ENCODE measurements around the gene TSR3.

DNA sequence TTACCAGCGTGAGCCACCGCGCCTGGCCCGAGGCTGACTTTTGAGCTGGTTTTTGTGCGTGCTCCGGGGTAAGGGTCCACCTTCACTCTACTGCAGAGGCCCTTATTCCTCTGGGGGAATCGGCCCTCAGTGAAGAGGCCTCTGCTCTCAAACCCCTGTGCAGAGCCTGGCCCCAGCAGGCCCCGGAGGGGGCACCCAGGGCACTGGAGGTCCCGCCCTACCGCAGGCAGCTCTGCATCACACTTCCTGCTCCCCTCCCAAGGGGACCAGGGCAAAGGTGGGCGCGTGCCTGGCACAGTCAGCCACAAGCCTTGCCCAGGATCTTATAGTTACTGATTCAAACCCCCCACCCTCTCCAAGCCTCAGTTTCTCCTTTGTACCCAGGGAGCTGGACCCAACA, 45.9 kb downstream of the TSR3 start:
- TF ChIP-seq SIN3A (IDR thresholded peaks at IDR 0.05; ENCODE audit: borderline replicate concordance, low read depth, low read length) (no peak), SMC3 (IDR thresholded peaks at IDR 0.05; ENCODE audit: low read depth, low read length) (no peak)
- TF ChIP-seq, protein P1, sequence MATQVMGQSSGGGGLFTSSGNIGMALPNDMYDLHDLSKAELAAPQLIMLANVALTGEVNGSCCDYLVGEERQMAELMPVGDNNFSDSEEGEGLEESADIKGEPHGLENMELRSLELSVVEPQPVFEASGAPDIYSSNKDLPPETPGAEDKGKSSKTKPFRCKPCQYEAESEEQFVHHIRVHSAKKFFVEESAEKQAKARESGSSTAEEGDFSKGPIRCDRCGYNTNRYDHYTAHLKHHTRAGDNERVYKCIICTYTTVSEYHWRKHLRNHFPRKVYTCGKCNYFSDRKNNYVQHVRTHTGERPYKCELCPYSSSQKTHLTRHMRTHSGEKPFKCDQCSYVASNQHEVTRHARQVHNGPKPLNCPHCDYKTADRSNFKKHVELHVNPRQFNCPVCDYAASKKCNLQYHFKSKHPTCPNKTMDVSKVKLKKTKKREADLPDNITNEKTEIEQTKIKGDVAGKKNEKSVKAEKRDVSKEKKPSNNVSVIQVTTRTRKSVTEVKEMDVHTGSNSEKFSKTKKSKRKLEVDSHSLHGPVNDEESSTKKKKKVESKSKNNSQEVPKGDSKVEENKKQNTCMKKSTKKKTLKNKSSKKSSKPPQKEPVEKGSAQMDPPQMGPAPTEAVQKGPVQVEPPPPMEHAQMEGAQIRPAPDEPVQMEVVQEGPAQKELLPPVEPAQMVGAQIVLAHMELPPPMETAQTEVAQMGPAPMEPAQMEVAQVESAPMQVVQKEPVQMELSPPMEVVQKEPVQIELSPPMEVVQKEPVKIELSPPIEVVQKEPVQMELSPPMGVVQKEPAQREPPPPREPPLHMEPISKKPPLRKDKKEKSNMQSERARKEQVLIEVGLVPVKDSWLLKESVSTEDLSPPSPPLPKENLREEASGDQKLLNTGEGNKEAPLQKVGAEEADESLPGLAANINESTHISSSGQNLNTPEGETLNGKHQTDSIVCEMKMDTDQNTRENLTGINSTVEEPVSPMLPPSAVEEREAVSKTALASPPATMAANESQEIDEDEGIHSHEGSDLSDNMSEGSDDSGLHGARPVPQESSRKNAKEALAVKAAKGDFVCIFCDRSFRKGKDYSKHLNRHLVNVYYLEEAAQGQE (IDR thresholded peaks at IDR 0.05; ENCODE audit: low read depth, low read length): no peak
- TF ChIP-seq, protein P2, sequence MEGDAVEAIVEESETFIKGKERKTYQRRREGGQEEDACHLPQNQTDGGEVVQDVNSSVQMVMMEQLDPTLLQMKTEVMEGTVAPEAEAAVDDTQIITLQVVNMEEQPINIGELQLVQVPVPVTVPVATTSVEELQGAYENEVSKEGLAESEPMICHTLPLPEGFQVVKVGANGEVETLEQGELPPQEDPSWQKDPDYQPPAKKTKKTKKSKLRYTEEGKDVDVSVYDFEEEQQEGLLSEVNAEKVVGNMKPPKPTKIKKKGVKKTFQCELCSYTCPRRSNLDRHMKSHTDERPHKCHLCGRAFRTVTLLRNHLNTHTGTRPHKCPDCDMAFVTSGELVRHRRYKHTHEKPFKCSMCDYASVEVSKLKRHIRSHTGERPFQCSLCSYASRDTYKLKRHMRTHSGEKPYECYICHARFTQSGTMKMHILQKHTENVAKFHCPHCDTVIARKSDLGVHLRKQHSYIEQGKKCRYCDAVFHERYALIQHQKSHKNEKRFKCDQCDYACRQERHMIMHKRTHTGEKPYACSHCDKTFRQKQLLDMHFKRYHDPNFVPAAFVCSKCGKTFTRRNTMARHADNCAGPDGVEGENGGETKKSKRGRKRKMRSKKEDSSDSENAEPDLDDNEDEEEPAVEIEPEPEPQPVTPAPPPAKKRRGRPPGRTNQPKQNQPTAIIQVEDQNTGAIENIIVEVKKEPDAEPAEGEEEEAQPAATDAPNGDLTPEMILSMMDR (IDR thresholded peaks at IDR 0.05): no peak

Data from SK-N-SH (cell line).